Vagina (tissue), 2 donors: ENCODE results near the gene ELOVL6.

Experiments
- POLR2A ChIP-seq, 2 donors: fragments of 450-650 bp; IDR thresholded peaks; one replicate each; pipeline ENCODE4 v1.6.1; 2017; ENCODE audit warnings: antibody characterized with exemption in 2 of 2, mild to moderate bottlenecking in 2 of 2, moderate library complexity in 2 of 2
- TF ChIP-seq, protein P1 (sequence below), 3 experiments: fragments of 450-650 bp in 2 of 3; fragments of 200-600 bp in 1 of 3; sonication (generic) in 1 of 3; IDR thresholded peaks; one replicate each; pipeline ENCODE4 v1.5.1; 2017 to 2019; ENCODE audit warnings: antibody characterized with exemption in 3 of 3, mild to moderate bottlenecking in 2 of 3, moderate library complexity in 2 of 3

DNA sequence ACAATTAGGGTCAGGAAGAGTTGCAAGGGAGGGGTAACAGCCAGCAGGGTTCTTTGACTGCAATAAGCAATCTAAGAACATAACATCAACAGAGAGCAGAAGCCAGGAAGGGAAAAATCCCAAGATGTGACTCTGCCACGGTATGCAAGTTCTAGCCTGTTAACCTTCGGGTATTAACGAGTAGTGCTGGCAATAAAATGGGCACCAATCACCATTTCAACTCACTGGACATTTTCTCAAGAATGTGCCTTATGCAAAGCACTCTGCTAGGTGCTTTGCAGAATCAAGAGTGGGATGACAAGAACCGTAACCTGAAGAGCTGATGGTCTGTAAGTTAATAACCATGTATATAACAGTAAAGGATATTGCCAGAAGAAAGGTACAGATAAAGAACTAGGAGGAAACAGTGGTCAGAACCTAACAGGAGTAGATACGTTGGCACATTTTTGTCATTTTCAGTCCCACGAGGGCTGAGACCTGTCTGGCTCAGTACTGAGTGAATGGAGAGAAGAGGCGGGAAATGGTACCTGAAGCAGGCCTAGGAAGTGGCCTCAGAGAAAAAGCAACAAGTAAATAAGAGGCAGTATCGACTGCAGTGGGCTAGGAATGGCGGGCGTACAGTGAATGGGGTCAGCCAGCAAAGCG, 2.7 kb downstream of the ELOVL6 start:
- TF ChIP-seq, protein P1, sequence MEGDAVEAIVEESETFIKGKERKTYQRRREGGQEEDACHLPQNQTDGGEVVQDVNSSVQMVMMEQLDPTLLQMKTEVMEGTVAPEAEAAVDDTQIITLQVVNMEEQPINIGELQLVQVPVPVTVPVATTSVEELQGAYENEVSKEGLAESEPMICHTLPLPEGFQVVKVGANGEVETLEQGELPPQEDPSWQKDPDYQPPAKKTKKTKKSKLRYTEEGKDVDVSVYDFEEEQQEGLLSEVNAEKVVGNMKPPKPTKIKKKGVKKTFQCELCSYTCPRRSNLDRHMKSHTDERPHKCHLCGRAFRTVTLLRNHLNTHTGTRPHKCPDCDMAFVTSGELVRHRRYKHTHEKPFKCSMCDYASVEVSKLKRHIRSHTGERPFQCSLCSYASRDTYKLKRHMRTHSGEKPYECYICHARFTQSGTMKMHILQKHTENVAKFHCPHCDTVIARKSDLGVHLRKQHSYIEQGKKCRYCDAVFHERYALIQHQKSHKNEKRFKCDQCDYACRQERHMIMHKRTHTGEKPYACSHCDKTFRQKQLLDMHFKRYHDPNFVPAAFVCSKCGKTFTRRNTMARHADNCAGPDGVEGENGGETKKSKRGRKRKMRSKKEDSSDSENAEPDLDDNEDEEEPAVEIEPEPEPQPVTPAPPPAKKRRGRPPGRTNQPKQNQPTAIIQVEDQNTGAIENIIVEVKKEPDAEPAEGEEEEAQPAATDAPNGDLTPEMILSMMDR (IDR thresholded peaks at IDR 0.05) = no peak
- no peak for TF ChIP-seq POLR2A (IDR thresholded peaks at IDR 0.05)
